Astrocyte of the cerebellum (primary cell): ENCODE measurements around the gene USP47.
A peak's percentile ranks its signal among the peaks of the same experiment; 100 is the strongest.

Source experiments
- DNase-seq: peaks from one replicate; pipeline ENCODE4 v3.0.0-alpha.2; 2011; ENCODE audit warnings: low read depth
- H3K4me3 ChIP-seq: 2 replicates; pipeline ENCODE4 v1.5.1; 2011; ENCODE audit warnings: mild to moderate bottlenecking, low read depth, low read length, moderate library complexity
- CTCF ChIP-seq: IDR thresholded peaks from 2 replicates; pipeline ENCODE4 v1.5.1; 2012; ENCODE audit warnings: low read length, low read depth, moderate library complexity, mild to moderate bottlenecking; ENCODE audit errors: missing control alignments
- in situ Hi-C: cut with HindIII; loops from 2 replicates; pipeline ENCODE4 v1.10.0; 2017; ENCODE audit warnings: low sequenced_read_pairs

USP47 gene

DNA sequence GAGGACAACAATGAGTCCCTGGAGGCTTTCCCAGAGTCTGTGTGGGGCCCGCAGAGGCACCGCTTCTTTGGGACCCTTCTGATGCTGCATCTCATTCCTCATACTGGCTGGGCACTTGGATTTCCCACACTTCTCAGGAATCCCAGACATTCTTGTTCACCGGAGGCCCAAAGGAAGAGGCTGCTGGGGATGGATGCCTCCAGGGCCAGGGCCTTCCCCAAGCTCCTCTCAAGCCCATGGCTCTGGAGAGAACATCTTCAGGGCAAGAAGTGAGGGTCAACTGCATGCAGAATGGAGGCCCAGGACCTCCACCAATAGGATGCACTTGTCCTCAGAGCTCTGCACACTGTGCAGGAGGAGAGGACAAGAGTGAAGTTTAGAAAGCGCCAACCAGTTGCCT, 132.1 kb downstream of the USP47 start:
- DNase-seq, result no peak
- no peak overlapping the region for H3K4me3 ChIP-seq
- in situ Hi-C loops, result no loop called here
- TF ChIP-seq CTCF, result no peak

GRCh38 chr11:11975201-11976092, 133.7 kb downstream of the USP47 start:
- no peak for TF ChIP-seq CTCF
- in situ Hi-C loops, result no loop called here
- no peak overlapping the region for H3K4me3 ChIP-seq
- DNase-seq, result no peak

DNA sequence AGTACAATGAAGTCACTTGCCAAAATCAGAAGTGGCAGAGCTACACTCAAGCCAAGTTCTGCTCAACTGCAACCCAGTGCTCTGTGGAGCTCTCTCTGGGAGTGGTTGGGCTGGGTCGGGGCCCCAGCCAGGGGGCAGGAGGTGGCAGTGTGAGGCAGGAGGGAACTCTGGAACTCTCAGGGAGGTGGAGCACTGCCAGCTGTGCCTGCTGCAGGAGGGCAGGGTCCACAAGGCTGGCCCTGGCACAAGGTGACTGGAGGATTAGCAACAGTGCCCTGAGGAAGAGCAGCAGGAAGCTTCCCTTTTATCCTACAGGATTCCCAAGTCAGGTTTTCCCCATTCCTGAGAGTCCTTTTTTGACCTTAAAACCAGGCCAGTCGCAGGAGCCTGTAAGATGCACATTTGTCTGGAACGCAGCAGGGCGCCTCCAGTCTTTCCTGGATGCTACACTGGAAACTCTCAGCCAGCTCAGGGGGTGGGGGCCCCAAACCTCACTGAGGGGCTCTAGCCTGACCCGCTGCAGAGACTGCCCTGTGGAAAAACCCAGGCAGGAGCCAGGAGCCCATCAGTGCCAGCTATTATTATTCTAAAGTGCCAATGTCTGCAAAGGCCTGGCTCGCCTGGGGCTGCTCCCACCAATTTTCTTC, 134.8 kb downstream of the USP47 start:
- DNase-seq, result no peak
- in situ Hi-C loops, result no loop called here
- TF ChIP-seq CTCF, result no peak
- H3K4me3 ChIP-seq, result no peak overlapping the region

DNA sequence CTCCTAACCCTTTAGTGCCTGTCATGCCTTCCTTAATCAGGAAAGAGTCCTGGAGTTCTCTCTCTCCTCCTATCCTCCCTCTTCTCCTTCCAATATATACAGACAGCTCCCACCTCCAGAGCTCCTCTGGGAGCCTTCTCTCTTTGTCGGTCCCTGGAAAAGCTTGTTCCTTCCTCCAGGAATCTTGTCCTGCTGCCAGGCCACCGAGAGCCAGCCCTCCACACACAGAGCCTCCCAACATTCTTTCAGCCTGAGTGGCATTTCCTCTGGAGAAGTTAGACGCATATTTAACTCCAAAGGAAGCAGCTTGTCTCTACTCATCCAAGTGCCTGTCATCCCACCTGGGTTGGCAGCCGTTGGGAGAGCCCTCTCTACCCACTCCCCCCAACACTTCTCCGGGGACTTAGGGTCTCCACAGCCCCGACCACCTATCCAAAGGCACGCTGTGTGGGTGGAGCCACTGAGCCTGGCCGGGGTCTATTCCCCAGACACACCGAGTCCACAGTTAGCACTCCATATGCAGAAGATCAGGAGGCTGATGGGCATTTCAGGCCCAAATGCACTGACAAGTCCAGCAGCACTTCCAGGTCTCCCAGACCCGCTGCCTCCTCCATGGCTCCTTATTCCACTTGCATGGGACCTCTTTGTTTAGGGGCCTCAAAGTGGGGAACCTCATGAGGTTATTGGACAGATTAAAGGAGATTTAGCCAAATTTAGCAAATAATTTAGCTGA, 135.6 kb downstream of the USP47 start:
- H3K4me3 ChIP-seq, result no peak overlapping the region
- TF ChIP-seq CTCF, result no peak
- peak; percentile 92 for DNase-seq
- in situ Hi-C loops, result no loop called here

- H3K4me3 ChIP-seq, result no peak overlapping the region
- no peak for TF ChIP-seq CTCF
- in situ Hi-C loops, result no loop called here
- DNase-seq, result no peak
Measured at GRCh38 chr11:11978098-11978637, 136.4 kb downstream of the USP47 start.

- no peak for TF ChIP-seq CTCF
- no peak overlapping the region for H3K4me3 ChIP-seq
- in situ Hi-C loops, result no loop called here
- DNase-seq, result peak; percentile 63
Measured at GRCh38 chr11:11978792-11979487, 137.2 kb downstream of the USP47 start.
